HL-60 (cell line): ENCODE data around the gene CCDC187.

Source experiments
- DNase-seq, 2 experiments: peaks; one replicate each; pipeline ENCODE4 v3.0.0-alpha.2; 2010 to 2020; ENCODE audit warnings: low read depth in 1 of 2, low spot score in 1 of 2
- H3K27ac ChIP-seq: fragments of 250-450 bp; sonication (Bioruptor Pico); replicated peaks from 2 replicates; pipeline ENCODE4 v1.5.1; 2020; ENCODE audit warnings: mild to moderate bottlenecking, moderate library complexity
- H3K27me3 ChIP-seq: fragments of 250-450 bp; sonication (Bioruptor Pico); 2 replicates; pipeline ENCODE4 v1.5.1; 2021; ENCODE audit warnings: mild to moderate bottlenecking, moderate library complexity; ENCODE audit not compliant: insufficient read depth, poor library complexity, severe bottlenecking
- H3K4me3 ChIP-seq: replicated peaks from 2 replicates; pipeline ENCODE4 v1.5.1; 2011; ENCODE audit warnings: mild to moderate bottlenecking, control low read depth, low read length; ENCODE audit not compliant: insufficient read depth
- GABPA ChIP-seq: IDR thresholded peaks from 2 replicates; pipeline ENCODE4 v1.6.1; 2012; ENCODE audit warnings: low read depth
- POLR2AphosphoS5 ChIP-seq: IDR thresholded peaks from 2 replicates; pipeline ENCODE4 v1.6.1; 2012; ENCODE audit warnings: low read depth
- SPI1 ChIP-seq: IDR thresholded peaks from 2 replicates; pipeline ENCODE4 v1.6.1; 2012; ENCODE audit warnings: low read depth, mild to moderate bottlenecking, borderline replicate concordance
- TF ChIP-seq, protein P1 (sequence below): IDR thresholded peaks from one replicate; pipeline ENCODE4 v1.5.1; 2011; ENCODE audit warnings: low read length, control low read depth, inconsistent platforms; ENCODE audit not compliant: insufficient read depth
- TF ChIP-seq, protein P2 (sequence below): IDR thresholded peaks from 2 replicates; pipeline ENCODE4 v1.6.1; 2012; ENCODE audit warnings: low read depth; ENCODE audit not compliant: insufficient replicate concordance

The CCDC187 gene

DNA sequence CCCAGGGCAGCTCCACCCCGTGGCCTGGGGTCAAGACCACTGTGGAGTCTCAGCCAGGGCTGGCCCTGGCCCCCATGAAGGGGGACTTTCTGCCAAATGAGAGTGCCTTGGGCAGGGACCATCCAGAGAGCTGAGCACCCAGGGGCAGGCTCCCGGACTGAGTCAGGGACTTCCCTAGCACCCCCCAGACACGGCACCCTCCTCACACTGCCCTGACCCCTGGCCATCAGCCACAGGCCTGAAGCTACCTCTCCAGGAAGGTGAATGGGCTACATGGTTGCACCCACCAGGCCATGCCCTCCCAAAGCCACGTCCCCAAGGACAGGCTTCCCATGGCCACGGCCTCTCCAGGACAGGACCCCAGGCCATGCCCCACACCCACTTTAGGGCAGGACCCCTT, 9.5 kb downstream of the CCDC187 start:
- H3K27ac ChIP-seq = no peak overlapping the region
- TF ChIP-seq SPI1 (no peak), GABPA (no peak), POLR2AphosphoS5 (no peak)
- TF ChIP-seq, protein P1, sequence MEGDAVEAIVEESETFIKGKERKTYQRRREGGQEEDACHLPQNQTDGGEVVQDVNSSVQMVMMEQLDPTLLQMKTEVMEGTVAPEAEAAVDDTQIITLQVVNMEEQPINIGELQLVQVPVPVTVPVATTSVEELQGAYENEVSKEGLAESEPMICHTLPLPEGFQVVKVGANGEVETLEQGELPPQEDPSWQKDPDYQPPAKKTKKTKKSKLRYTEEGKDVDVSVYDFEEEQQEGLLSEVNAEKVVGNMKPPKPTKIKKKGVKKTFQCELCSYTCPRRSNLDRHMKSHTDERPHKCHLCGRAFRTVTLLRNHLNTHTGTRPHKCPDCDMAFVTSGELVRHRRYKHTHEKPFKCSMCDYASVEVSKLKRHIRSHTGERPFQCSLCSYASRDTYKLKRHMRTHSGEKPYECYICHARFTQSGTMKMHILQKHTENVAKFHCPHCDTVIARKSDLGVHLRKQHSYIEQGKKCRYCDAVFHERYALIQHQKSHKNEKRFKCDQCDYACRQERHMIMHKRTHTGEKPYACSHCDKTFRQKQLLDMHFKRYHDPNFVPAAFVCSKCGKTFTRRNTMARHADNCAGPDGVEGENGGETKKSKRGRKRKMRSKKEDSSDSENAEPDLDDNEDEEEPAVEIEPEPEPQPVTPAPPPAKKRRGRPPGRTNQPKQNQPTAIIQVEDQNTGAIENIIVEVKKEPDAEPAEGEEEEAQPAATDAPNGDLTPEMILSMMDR = no peak
- TF ChIP-seq, protein P2, sequence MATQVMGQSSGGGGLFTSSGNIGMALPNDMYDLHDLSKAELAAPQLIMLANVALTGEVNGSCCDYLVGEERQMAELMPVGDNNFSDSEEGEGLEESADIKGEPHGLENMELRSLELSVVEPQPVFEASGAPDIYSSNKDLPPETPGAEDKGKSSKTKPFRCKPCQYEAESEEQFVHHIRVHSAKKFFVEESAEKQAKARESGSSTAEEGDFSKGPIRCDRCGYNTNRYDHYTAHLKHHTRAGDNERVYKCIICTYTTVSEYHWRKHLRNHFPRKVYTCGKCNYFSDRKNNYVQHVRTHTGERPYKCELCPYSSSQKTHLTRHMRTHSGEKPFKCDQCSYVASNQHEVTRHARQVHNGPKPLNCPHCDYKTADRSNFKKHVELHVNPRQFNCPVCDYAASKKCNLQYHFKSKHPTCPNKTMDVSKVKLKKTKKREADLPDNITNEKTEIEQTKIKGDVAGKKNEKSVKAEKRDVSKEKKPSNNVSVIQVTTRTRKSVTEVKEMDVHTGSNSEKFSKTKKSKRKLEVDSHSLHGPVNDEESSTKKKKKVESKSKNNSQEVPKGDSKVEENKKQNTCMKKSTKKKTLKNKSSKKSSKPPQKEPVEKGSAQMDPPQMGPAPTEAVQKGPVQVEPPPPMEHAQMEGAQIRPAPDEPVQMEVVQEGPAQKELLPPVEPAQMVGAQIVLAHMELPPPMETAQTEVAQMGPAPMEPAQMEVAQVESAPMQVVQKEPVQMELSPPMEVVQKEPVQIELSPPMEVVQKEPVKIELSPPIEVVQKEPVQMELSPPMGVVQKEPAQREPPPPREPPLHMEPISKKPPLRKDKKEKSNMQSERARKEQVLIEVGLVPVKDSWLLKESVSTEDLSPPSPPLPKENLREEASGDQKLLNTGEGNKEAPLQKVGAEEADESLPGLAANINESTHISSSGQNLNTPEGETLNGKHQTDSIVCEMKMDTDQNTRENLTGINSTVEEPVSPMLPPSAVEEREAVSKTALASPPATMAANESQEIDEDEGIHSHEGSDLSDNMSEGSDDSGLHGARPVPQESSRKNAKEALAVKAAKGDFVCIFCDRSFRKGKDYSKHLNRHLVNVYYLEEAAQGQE = no peak
- H3K4me3 ChIP-seq = no peak overlapping the region
- H3K27me3 ChIP-seq = no peaks in the 10 kb centered on the region
- no peak for DNase-seq

DNA sequence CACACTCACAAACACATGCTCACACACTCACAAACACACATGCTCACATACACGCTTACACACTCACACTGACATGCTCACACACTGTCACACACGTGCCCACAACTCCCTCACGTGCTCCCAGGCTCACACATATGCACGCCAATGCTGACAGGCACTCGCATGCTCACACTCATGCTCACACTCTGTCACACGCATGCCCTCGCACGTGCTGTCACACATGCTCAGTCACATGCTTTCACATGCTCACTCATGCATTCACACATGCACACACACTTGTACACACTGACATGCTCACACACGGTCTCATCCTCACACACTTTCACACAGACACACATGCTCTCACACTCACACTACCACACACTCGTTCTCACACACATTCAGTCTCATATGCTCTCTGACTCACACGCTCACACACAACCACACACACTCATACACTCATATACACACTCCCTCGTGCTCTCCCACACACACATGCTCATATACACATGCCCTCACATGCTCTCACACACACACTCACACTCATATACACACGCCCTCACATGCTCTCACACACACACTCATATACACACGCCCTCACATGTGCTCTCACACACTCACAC, 10.3 kb downstream of the CCDC187 start:
- Histone ChIP-seq H3K4me3 (no peak overlapping the region), H3K27ac (no peak overlapping the region), H3K27me3 (no peaks in the 10 kb centered on the region)
- TF ChIP-seq POLR2AphosphoS5 (no peak), SPI1 (no peak), GABPA (no peak)
- TF ChIP-seq, protein P1 = no peak
- TF ChIP-seq, protein P2 = no peak
- DNase-seq = no peak

DNA sequence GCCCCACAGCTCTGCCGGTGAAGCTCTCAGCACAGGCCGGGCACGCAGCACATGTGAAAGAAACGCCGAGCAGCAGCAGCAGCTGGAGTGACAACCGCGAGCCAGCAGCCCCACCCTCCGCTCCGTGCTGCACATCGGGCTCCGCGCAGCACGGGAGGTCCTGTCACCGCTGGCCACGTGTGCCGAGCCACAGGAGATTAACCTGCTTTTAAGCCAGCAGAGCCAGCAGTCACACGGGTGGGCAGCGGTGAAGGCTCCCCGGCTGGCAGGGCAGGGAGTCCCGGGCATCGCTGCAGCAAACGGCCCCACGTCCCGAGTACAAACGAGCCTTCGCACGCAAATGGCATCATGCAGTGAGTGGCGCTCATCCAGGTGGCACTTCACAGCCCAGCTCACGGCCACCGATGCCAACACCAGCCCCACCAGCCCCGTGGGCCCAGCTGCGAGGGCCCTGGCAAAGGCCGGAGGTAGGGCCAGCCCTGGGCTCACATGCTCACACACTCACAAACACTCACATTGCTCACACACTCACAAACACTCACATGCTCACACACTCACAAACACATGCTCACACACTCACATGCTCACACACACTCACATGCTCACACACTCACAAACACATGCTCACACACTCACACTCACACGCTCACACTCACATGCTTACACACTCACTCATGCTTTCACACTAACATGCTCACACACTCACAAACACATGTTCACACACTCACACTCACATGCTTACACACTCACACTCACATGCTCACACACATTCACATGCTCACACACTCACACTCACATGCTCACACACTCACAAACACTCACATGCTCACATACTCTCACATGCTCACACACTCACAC, 11.1 kb downstream of the CCDC187 start:
- no peak overlapping the region for H3K27ac ChIP-seq
- TF ChIP-seq POLR2AphosphoS5 (no peak), GABPA (no peak), SPI1 (no peak)
- TF ChIP-seq, protein P2 = no peak
- TF ChIP-seq, protein P1 = no peak
- no peaks in the 10 kb centered on the region for H3K27me3 ChIP-seq
- no peak for DNase-seq
- no peak overlapping the region for H3K4me3 ChIP-seq
